Chondrocyte (in vitro differentiated cells): Measurements from ENCODE around the gene CNGA4. TPM values are rescaled to one million over a fixed set of nuclear protein-coding genes. Genes with fewer than 3 reads are reported as not detected.
"Not testable (repeated sequence)": the region's sequence is repeated elsewhere in the genome, so short reads cannot be mapped to it uniquely, and the experiment has no call there.

Experiments used
- DNase-seq: peaks from one replicate; pipeline ENCODE4 v3.0.0; 2021; ENCODE audit warnings: mixed read lengths, low spot score
- H3K27ac Mint-ChIP-seq: one replicate; pipeline ENCODE4 v1.8.0; 2021; ENCODE audit warnings: mild to moderate bottlenecking, moderate library complexity, mixed read lengths; ENCODE audit not compliant: unreplicated experiment
- H3K27me3 Mint-ChIP-seq: 2 replicates; pipeline ENCODE4 v1.8.0; 2021; ENCODE audit warnings: low read depth, mixed read lengths
- H3K36me3 Mint-ChIP-seq: 2 replicates; pipeline ENCODE4 v1.8.0; 2021; ENCODE audit warnings: low read depth, mixed read lengths
- H3K4me1 Mint-ChIP-seq: 2 replicates; pipeline ENCODE4 v1.8.0; 2021; ENCODE audit warnings: low read depth, mild to moderate bottlenecking, mixed read lengths
- H3K4me3 Mint-ChIP-seq: one replicate; pipeline ENCODE4 v1.8.0; 2021; ENCODE audit warnings: mild to moderate bottlenecking, moderate library complexity, mixed read lengths; ENCODE audit not compliant: unreplicated experiment
- H3K9me3 Mint-ChIP-seq: 2 replicates; pipeline ENCODE4 v1.8.0; 2021; ENCODE audit warnings: low read depth, mixed read lengths
- total RNA-seq: library from RNA; stranded (reverse); gene quantifications from 3 replicates; pipeline ENCODE4 v1.2.1, GENCODE V29; 2021
- TF ChIP-seq, protein P1 (sequence below): fragments of 200-600 bp; sonication (generic); IDR thresholded peaks from 2 replicates; pipeline ENCODE4 v1.5.0; 2021; ENCODE audit warnings: antibody characterized with exemption, mild to moderate bottlenecking, moderate library complexity

The CNGA4 gene
- total RNA-seq, 1 donor from 2014 or later: 0.17 TPM

DNA sequence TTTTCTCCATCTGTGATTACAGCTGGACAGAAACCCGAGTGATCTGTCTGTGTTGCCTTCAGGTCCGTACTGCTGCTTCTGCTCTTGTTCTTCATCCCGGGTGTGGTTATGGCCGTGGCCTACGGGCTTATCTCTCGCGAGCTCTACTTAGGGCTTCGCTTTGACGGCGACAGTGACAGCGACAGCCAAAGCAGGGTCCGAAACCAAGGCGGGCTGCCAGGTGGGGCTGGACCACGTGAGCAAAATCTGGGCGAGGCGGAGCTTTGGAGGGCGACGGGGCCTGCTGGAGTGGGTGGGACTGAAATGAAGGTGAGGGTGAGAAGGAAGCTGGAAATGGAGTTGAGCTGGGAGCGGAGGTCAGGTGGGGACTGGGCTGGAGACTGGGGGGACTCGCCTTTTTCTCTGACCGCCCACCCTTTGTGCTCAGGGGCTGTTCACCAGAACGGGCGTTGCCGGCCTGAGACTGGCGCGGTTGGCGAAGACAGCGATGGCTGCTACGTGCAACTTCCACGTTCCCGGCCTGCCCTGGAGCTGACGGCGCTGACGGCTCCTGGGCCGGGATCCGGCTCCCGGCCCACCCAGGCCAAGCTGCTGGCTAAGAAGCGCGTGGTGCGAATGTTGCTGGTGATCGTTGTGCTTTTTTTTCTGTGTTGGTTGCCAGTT lies 31.8 kb downstream of the CNGA4 start:
- H3K9me3 Mint-ChIP-seq: peaks cover 1% of the 10 kb centered on the region
- peaks cover 22% of the 10 kb centered on the region for H3K27me3 Mint-ChIP-seq
- TF ChIP-seq, protein P1, sequence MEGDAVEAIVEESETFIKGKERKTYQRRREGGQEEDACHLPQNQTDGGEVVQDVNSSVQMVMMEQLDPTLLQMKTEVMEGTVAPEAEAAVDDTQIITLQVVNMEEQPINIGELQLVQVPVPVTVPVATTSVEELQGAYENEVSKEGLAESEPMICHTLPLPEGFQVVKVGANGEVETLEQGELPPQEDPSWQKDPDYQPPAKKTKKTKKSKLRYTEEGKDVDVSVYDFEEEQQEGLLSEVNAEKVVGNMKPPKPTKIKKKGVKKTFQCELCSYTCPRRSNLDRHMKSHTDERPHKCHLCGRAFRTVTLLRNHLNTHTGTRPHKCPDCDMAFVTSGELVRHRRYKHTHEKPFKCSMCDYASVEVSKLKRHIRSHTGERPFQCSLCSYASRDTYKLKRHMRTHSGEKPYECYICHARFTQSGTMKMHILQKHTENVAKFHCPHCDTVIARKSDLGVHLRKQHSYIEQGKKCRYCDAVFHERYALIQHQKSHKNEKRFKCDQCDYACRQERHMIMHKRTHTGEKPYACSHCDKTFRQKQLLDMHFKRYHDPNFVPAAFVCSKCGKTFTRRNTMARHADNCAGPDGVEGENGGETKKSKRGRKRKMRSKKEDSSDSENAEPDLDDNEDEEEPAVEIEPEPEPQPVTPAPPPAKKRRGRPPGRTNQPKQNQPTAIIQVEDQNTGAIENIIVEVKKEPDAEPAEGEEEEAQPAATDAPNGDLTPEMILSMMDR: no peak
- peaks cover 8% of the 10 kb centered on the region for H3K4me1 Mint-ChIP-seq
- H3K4me3 Mint-ChIP-seq: no peak overlapping the region
- H3K27ac Mint-ChIP-seq: no peak overlapping the region
- no peak for DNase-seq
- no peaks in the 10 kb centered on the region for H3K36me3 Mint-ChIP-seq

DNA sequence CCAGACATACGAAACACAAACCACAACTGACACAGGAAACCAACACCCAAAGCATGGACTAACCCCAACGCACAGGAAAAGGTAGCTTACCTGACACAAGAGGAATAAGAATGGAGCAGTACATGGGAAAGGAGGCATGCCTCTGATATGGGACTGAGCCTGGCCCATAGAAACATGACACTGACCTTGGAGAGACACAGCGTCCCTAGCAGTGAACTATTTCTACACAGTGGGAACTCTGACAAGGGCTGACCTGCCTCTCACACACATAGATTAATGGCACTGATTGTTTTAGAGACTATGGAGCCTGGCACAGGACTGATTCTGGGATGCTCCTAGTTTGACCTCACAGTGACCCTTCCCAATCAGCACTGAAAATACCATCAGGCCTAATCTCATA lies 32.7 kb downstream of the CNGA4 start:
- no peak overlapping the region for H3K4me3 Mint-ChIP-seq
- TF ChIP-seq, protein P1: no peak
- H3K9me3 Mint-ChIP-seq: peaks cover 10% of the 10 kb centered on the region
- H3K27me3 Mint-ChIP-seq: peaks cover 27% of the 10 kb centered on the region
- peaks cover 8% of the 10 kb centered on the region for H3K4me1 Mint-ChIP-seq
- H3K27ac Mint-ChIP-seq: no peak overlapping the region
- no peak for DNase-seq
- H3K36me3 Mint-ChIP-seq: peaks cover 2% of the 10 kb centered on the region

DNA sequence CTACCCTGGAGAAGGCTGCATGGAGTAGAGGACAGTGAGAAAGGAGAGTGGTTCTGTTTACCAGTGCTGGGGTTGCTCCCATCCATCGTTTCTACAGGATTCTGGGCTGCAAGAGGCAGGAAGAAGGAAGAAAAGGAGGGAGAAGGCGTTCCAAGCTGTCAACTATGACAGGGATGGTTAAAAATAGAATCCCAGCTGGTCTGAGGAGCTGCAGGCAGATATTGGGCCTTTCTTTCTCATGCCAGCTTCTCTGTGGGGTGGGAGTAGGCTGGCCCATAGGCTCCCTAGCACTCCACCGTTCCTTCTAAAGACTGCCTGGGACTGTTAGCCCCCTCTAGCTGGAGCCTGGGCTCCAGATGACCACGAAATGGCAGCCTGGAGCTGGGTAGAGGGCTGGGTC lies 34.3 kb downstream of the CNGA4 start:
- peaks cover 2% of the 10 kb centered on the region for H3K36me3 Mint-ChIP-seq
- TF ChIP-seq, protein P1: no peak
- H3K4me1 Mint-ChIP-seq: peaks cover 8% of the 10 kb centered on the region
- no peak overlapping the region for H3K4me3 Mint-ChIP-seq
- H3K9me3 Mint-ChIP-seq: peaks cover 18% of the 10 kb centered on the region
- DNase-seq: no peak
- H3K27me3 Mint-ChIP-seq: peaks cover 39% of the 10 kb centered on the region
- no peak overlapping the region for H3K27ac Mint-ChIP-seq

DNA sequence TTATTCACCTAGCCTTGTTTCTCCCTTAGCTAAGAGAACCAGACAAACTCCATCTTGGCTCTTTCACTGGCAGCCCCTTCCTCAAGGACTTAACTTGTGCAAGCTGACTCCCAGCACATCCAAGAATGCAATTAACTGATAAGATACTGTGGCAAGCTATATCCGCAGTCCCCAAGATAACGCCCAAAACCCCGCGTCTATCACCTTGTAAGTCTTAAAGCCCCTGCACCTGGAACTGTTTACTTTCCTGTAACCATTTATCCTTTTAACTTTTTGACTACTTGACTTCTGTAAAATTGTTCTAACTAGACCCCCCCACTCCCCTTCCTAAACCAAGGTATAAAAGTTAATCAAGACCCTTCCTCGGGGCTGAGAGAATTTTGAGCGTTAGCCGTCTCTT lies 41.9 kb downstream of the CNGA4 start:
- H3K27ac Mint-ChIP-seq, H3K4me1 Mint-ChIP-seq, H3K4me3 Mint-ChIP-seq, H3K36me3 Mint-ChIP-seq, DNase-seq: not testable (repeated sequence)
- Mint-ChIP-seq H3K9me3 (peaks cover 15% of the 10 kb centered on the region), H3K27me3 (peaks cover 59% of the 10 kb centered on the region)

DNA sequence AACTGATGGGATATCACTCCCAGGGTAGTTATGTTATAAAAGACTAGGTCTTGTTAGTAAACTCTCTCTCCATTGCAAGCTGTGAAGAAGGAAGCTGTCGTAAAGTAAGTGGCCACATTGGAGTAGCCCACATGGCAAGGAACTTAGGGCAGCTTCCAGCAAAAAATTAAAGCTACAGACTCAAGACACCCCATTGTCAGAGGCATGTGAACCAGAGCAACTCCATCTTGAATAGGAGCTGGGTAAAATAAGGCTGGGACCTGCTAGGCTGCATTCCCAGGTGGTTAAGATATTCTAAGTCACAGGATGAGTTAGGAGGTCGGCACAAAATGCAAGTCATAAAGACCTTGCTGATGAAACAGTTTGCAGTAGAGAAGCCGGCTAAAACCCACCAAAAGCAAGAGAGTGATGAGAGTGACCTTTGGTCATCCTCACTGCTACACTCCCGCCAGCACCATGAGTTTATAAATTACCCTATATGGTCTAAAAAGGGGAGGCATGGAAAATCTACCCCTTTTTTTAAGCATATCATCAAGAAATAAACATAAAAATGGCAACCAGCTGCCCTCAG lies 44.6 kb downstream of the CNGA4 start:
- TF ChIP-seq, protein P1: no peak
- Mint-ChIP-seq H3K27me3 (peaks cover 39% of the 10 kb centered on the region), H3K4me3 (no peak overlapping the region), H3K4me1 (no peaks in the 10 kb centered on the region), H3K27ac (no peak overlapping the region), H3K36me3 (no peaks in the 10 kb centered on the region), H3K9me3 (no peaks in the 10 kb centered on the region)
- no peak for DNase-seq

DNA sequence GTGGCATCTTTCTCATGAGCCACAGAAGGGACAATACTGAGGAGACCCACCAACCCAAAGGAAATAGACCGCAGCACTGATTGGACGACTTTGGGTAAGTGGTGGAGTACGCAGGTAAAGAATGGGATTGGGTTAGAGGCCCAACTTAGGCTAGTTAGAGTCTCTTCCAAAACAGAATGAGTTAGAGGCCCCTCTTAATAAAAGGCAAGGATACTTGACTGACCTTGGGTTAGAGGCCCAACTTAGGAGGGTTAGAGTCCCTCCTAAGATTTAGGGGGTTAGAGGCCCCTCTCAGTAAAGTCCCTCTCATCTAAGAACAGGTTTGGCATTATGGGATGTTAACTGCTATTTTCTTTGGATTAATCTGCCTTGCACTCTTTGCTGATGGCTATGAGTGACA lies 45.4 kb downstream of the CNGA4 start:
- H3K36me3 Mint-ChIP-seq: no peaks in the 10 kb centered on the region
- H3K27me3 Mint-ChIP-seq: peaks cover 37% of the 10 kb centered on the region
- no peaks in the 10 kb centered on the region for H3K4me1 Mint-ChIP-seq
- H3K27ac Mint-ChIP-seq: no peak overlapping the region
- DNase-seq: no peak
- no peak overlapping the region for H3K4me3 Mint-ChIP-seq
- TF ChIP-seq, protein P1: no peak
- H3K9me3 Mint-ChIP-seq: no peaks in the 10 kb centered on the region
